ENCODE data around the gene MYOCD. TPM values are rescaled to one million over a fixed set of nuclear protein-coding genes. Genes with fewer than 3 reads are reported as not detected.
A peak's percentile ranks its signal among the peaks of the same experiment; 100 is the strongest.

MYOCD gene, protein sequence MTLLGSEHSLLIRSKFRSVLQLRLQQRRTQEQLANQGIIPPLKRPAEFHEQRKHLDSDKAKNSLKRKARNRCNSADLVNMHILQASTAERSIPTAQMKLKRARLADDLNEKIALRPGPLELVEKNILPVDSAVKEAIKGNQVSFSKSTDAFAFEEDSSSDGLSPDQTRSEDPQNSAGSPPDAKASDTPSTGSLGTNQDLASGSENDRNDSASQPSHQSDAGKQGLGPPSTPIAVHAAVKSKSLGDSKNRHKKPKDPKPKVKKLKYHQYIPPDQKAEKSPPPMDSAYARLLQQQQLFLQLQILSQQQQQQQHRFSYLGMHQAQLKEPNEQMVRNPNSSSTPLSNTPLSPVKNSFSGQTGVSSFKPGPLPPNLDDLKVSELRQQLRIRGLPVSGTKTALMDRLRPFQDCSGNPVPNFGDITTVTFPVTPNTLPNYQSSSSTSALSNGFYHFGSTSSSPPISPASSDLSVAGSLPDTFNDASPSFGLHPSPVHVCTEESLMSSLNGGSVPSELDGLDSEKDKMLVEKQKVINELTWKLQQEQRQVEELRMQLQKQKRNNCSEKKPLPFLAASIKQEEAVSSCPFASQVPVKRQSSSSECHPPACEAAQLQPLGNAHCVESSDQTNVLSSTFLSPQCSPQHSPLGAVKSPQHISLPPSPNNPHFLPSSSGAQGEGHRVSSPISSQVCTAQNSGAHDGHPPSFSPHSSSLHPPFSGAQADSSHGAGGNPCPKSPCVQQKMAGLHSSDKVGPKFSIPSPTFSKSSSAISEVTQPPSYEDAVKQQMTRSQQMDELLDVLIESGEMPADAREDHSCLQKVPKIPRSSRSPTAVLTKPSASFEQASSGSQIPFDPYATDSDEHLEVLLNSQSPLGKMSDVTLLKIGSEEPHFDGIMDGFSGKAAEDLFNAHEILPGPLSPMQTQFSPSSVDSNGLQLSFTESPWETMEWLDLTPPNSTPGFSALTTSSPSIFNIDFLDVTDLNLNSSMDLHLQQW
- under 0.01 TPM in 1 of 2 replicates, not detected in the other for total RNA-seq

DNA sequence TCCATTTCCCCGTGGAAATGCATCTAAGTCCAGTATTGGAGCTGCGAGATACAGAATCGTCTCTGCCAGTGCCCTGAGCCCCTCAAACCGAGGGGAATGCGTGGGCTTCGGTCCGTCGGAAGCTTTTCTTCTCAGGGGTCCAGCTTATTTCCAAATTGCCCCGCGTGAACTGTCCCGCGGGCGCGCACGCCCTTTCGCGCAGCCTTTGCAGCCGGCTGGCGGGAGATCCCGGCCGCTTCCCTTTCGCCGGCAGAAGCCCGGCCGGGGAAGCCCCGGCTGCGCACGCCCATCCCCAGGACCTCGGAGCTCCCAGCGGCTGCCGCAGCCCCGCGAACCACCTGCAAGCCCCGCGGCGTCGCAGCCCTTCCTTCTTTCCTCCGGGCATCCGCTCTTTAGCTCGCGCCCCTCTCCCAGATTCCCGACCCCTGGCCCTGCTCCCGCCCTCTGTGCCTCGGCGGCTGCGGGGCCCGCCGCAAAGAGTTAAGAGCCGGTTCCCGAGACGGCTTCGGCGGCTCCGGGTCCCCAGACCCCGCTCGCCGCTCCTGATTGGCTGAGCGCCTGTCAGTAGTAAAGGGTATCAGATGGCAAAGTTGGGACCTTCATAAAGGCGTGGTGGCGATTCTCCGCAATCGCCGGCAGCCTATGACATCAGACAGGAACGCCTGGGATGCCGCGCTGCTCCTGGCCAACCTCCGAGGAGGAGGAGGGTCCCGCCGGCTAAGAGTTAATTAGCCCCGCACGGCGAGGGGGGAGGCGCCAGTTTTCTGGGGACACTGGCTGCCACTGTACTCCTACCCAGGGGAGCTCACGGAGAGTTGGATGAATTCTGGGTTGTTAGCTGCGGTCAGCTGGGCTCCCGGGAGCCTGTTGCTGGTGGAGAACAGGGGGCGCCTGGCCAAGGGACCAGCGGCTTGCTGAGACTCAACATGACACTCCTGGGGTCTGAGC is at the start of gene MYOCD:
Gene MYOCD (plus strand): TSS at position 628 of the 948 bp plus-strand sequence. CDS start 299 bp downstream, at position 927.
- peak within 1 kb of the TSS; percentile 34 for H3K4me3 ChIP-seq (ENCODE audit: low read depth, low read length)
- DNase-seq (ENCODE audit: low read depth): no peak
- H3K36me3 ChIP-seq (ENCODE audit: control insufficient read depth, insufficient read depth, low read length): no peaks in the 10 kb centered on the region
- peaks cover 11% of the 10 kb centered on the region for H3K27me3 ChIP-seq (ENCODE audit: control insufficient read depth, insufficient read depth, low read length)
- no peak for FAIRE-seq
- TF ChIP-seq, protein P1, sequence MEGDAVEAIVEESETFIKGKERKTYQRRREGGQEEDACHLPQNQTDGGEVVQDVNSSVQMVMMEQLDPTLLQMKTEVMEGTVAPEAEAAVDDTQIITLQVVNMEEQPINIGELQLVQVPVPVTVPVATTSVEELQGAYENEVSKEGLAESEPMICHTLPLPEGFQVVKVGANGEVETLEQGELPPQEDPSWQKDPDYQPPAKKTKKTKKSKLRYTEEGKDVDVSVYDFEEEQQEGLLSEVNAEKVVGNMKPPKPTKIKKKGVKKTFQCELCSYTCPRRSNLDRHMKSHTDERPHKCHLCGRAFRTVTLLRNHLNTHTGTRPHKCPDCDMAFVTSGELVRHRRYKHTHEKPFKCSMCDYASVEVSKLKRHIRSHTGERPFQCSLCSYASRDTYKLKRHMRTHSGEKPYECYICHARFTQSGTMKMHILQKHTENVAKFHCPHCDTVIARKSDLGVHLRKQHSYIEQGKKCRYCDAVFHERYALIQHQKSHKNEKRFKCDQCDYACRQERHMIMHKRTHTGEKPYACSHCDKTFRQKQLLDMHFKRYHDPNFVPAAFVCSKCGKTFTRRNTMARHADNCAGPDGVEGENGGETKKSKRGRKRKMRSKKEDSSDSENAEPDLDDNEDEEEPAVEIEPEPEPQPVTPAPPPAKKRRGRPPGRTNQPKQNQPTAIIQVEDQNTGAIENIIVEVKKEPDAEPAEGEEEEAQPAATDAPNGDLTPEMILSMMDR (IDR thresholded peaks at IDR 0.05; ENCODE audit: insufficient read depth, low read length, severe bottlenecking): no peak

DNA sequence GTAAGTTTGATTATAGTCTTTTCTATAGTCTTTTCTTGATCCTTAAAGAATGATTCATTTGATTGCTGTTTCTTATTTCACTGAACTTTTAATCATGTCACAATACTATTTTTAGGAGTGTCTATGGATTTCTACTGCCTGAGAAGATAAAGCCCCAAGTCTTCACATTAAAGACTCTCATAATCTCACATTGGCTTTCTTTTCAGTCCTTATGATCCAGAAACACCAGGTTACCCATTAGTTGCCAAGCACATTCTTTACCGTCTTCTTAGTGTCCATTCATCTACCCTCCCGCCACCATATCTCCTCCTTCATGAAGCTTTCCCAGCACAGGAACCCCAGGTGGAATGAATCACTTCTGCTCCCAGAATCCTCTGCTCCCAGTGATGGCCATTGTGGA is 49.5 kb upstream of the MYOCD start:
- Histone ChIP-seq H3K4me3 (ENCODE audit: low read depth, low read length) (no peak overlapping the region), H3K36me3 (ENCODE audit: control insufficient read depth, insufficient read depth, low read length) (no peaks in the 10 kb centered on the region), H3K27me3 (ENCODE audit: control insufficient read depth, insufficient read depth, low read length) (no peaks in the 10 kb centered on the region)
- DNase-seq (ENCODE audit: low read depth): no peak
- TF ChIP-seq, protein P1 (IDR thresholded peaks at IDR 0.05; ENCODE audit: insufficient read depth, low read length, severe bottlenecking): no peak
- FAIRE-seq: no peak

DNA sequence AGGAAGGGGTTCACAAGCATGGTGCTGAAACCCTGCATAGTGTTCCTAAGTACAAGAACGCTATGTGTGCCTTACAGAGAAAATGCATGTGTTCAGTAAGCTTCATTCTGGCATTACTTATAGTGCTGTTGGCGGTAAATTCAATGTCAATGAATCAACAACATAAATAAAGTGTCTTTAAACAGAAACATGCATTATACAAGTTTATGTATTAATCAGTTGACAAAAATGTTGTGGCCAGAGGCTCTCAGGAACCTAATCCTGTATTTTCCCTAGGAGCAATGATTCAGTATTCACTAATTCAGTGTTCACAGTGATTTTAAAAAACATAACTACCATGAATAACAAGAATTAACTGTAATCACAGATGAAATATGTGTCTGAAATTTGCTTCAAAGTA is 47.1 kb upstream of the MYOCD start:
- Histone ChIP-seq H3K4me3 (ENCODE audit: low read depth, low read length) (no peak overlapping the region), H3K27me3 (ENCODE audit: control insufficient read depth, insufficient read depth, low read length) (no peaks in the 10 kb centered on the region), H3K36me3 (ENCODE audit: control insufficient read depth, insufficient read depth, low read length) (no peaks in the 10 kb centered on the region)
- DNase-seq (ENCODE audit: low read depth) (peak; percentile 91), FAIRE-seq (no peak)
- TF ChIP-seq, protein P1 (IDR thresholded peaks at IDR 0.05; ENCODE audit: insufficient read depth, low read length, severe bottlenecking): no peak

DNA sequence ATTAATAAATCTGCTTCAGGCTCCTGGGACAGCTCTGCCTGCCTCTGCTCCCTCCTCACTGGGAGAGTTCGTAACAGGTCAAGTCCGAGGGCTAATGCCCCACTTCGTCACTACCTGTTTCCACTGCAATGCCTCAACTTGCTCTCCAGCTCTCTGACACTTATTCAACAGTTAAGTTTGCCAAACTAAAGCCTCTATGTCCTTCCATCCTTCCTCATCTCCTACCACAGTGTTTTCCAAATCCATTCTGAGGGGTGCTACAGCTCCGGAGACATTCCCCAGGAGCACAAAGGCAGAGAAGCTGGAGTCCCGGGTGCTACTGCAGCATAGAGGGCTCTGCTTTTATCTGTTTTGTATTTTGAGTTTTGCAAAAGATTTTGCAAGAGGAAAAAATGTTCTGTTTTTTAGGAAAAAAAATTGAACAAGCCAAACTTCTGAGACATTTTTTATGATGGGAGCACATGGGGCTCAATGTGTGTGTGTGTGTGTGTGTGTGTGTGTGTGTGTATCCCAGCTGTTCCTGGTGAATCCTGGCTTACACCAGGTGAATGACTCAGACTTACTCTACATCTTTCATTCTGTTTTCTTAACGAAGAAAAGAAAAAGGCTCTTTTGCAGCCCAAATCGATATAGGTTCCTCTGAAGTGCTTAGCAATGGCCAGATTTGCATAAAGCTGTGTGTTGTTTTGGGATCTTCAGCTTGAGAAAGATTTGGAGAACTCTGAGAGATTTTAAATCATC is 46.1 kb upstream of the MYOCD start:
- FAIRE-seq: peak; percentile 18
- no peaks in the 10 kb centered on the region for H3K36me3 ChIP-seq (ENCODE audit: control insufficient read depth, insufficient read depth, low read length)
- peak; percentile 73 for DNase-seq (ENCODE audit: low read depth)
- H3K27me3 ChIP-seq (ENCODE audit: control insufficient read depth, insufficient read depth, low read length): no peaks in the 10 kb centered on the region
- H3K4me3 ChIP-seq (ENCODE audit: low read depth, low read length): no peak overlapping the region
- TF ChIP-seq, protein P1 (IDR thresholded peaks at IDR 0.05; ENCODE audit: insufficient read depth, low read length, severe bottlenecking): no peak
